ENCODE measurements around the gene SLC36A1. TPM values are rescaled to one million over a fixed set of nuclear protein-coding genes. Genes with fewer than 3 reads are reported as not detected.
A peak's percentile ranks its signal among the peaks of the same experiment; 100 is the strongest.

SLC36A1 gene
- total RNA-seq, 1 experiment from 2014 or later = 15.0 TPM

DNA sequence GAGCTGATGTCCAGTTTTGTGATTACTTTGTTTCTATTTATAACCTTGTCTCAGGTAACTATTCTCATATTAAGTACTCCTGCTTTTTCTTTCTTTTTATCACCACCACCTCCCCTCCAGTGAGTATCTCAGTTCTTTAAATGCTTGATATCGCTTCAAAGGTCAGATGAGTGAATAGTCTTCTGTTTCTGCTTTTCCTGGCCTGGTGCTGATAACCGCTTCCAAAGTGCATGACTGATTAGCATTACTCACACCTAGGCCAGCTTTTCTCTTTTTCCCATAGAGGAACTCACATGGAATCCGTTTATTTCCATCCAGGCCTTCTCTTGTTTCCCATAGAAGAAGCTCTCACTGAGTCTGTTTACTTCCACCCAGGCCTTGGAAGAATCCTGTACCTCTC, 3.2 kb downstream of the SLC36A1 start:
- H3K27ac Mint-ChIP-seq = peak overlapping the region in 1 of 3 experiments; percentile 23; a peak in 1 of 7 replicates
- no peak overlapping the region for H2BK5ac ChIP-seq (ENCODE audit: insufficient read length, low read length)

More for the DNA sequence above, 3.2 kb downstream of the SLC36A1 start:
- Histone ChIP-seq H2AFZ (ENCODE audit: low read length) (no peak overlapping the region), H4K8ac (replicated peaks; ENCODE audit: insufficient read length, low read depth, low read length) (no peak overlapping the region), H3K14ac (ENCODE audit: insufficient read depth, low read length) (no peak overlapping the region), H3K23ac (ENCODE audit: insufficient read length, low read depth, low read length) (no peak overlapping the region), H2BK120ac (ENCODE audit: low read depth, low read length, poor library complexity, severe bottlenecking) (no peak overlapping the region), H2BK15ac (ENCODE audit: low read depth, low read length) (no peak overlapping the region), H3K4ac (ENCODE audit: low read depth, low read length) (no peak overlapping the region), H3K4me2 (ENCODE audit: insufficient read depth, insufficient read length, low read length) (no peak overlapping the region), H3K18ac (ENCODE audit: insufficient read length, low read depth, low read length) (no peak overlapping the region), H2BK12ac (ENCODE audit: insufficient read length, low read depth, low read length) (no peak overlapping the region), H3K23me2 (ENCODE audit: insufficient read length, low read depth, low read length, poor library complexity, severe bottlenecking) (peaks cover 8% of the 10 kb centered on the region), H3K56ac (ENCODE audit: insufficient read length, low read depth, low read length) (no peak overlapping the region), H3K9ac (ENCODE audit: extremely low read depth, insufficient read length, low read length) (no peak overlapping the region), H3K27ac (ENCODE audit: insufficient read length, low read depth, low read length) (no peak overlapping the region), H2BK20ac (ENCODE audit: low read depth, low read length, poor library complexity, severe bottlenecking) (no peak overlapping the region), H4K5ac (ENCODE audit: insufficient read length, low read depth, low read length) (no peak overlapping the region), H3T11ph (ENCODE audit: low read length) (no peak overlapping the region), H3K9me3 (ENCODE audit: control insufficient read depth, low read depth, low read length) (no peaks in the 10 kb centered on the region), H3K4me1 (ENCODE audit: insufficient read depth, low read length) (no peaks in the 10 kb centered on the region; the same call in 1 of the 2 replicates), H2AK5ac (ENCODE audit: insufficient read length, low read length) (no peak overlapping the region), H4K91ac (ENCODE audit: insufficient read length, low read depth, low read length) (no peak overlapping the region), H3K79me2 (ENCODE audit: insufficient read depth, low read length) (no peaks in the 10 kb centered on the region), H4K20me1 (ENCODE audit: control insufficient read depth, insufficient read depth, insufficient read length) (no peaks in the 10 kb centered on the region), H3K27me3 (ENCODE audit: insufficient read depth, low read length) (no peaks in the 10 kb centered on the region), H3K79me1 (ENCODE audit: insufficient read depth, low read depth, low read length, poor library complexity, severe bottlenecking) (peaks cover 3% of the 10 kb centered on the region)
- no CpG with 5 or more reads among the region's 3 CpGs for WGBS (ENCODE audit: extremely low coverage, insufficient read length, low lambda C conversion rate)
- peaks cover 29 to 34% of the 10 kb centered on the region in 2 experiments for H3K4me1 Mint-ChIP-seq
- H3K36me3 Mint-ChIP-seq (ENCODE audit: insufficient read depth in 1 of 3, low read depth in 3 of 3) = no peaks in the 10 kb centered on the region
- no peaks in the 10 kb centered on the region; the same call in 1 of the 2 replicates for H3K27me3 Mint-ChIP-seq (ENCODE audit: low read depth)
- no peaks in the 10 kb centered on the region for H3K9me3 Mint-ChIP-seq
- no peak for TF ChIP-seq CTCF (conservative IDR thresholded peaks at IDR 0.05)
- no peak for DNase-seq
- H3K4me3 Mint-ChIP-seq = no peak overlapping the region; a peak in 1 of 5 replicates

Measured in H9 (cell line).